SK-N-SH (cell line): ENCODE measurements around the gene SRBD1. TPM values are rescaled to one million over a fixed set of nuclear protein-coding genes. Genes with fewer than 3 reads are reported as not detected.

Experiments used
- CTCF ChIA-PET: fragments of 300-600, 350-600 bp; formaldehyde crosslinking; extraction: SDS; loops from one replicate; lab custom pipeline; 2021; lab: Yijun Ruan, JAX
- POLR2A ChIA-PET: fragments of 350-600 bp; sonication (Branson Sonifier 250); formaldehyde crosslinking; extraction: SDS; loops from one replicate; lab custom pipeline; 2020; ENCODE audit warnings: antibody characterized with exemption, inconsistent platforms; lab: Yijun Ruan, JAX
- DNase-seq: peaks from one replicate; pipeline ENCODE4 v3.0.0; 2012
- H2AFZ ChIP-seq: fragments of 200-600 bp; sonication (generic); 2 replicates; pipeline ENCODE4 v1.8.1; 2016; ENCODE audit warnings: antibody characterized with exemption, mild to moderate bottlenecking, low read depth
- H3F3A ChIP-seq: fragments of 200-600 bp; sonication (generic); replicated peaks from 2 replicates; pipeline ENCODE3; 2016; ENCODE audit warnings: antibody characterized with exemption, mild to moderate bottlenecking; ENCODE audit not compliant: insufficient read depth
- H3K27ac ChIP-seq, 2 experiments: fragments of 200-500 bp in 1 of 2; fragments of 200-600 bp in 1 of 2; sonication (Bioruptor generic) in 1 of 2; sonication (generic), shearing (Covaris generic) in 1 of 2; 2 replicates each; pipeline versions ENCODE4 v1.5.1 to v1.6.1; 2014 to 2016; ENCODE audit warnings: low read depth in 2 of 2, inconsistent platforms in 1 of 2, low read length in 1 of 2, mild to moderate bottlenecking in 1 of 2, mixed read lengths in 1 of 2
- H3K27me3 ChIP-seq: fragments of 200-600 bp; sonication (generic), shearing (Covaris generic); 2 replicates; pipeline ENCODE4 v1.6.1; 2016; ENCODE audit warnings: mixed run types; ENCODE audit not compliant: insufficient read depth
- H3K36me3 ChIP-seq, 2 experiments: fragments of 200-500 bp in 1 of 2; fragments of 200-600 bp in 1 of 2; sonication (Bioruptor generic) in 1 of 2; sonication (generic) in 1 of 2; replicated peaks in 1 of 2; 2 replicates each; pipeline versions ENCODE3 to v1.5.1; 2014 to 2016; ENCODE audit warnings: low read length in 1 of 2, mild to moderate bottlenecking in 1 of 2; ENCODE audit not compliant: insufficient read depth in 2 of 2, control insufficient read depth in 1 of 2
- H3K4me1 ChIP-seq, 2 experiments: fragments of 200-500 bp in 1 of 2; fragments of 200-600 bp in 1 of 2; sonication (Bioruptor generic) in 1 of 2; sonication (generic), shearing (Covaris generic) in 1 of 2; 2 replicates each; pipeline versions ENCODE4 v1.5.1 to v1.6.1; 2014 to 2016; ENCODE audit warnings: low read depth in 1 of 2, low read length in 1 of 2, mixed run types in 1 of 2; ENCODE audit not compliant: insufficient read depth in 2 of 2, control insufficient read depth in 1 of 2
- H3K4me2 ChIP-seq: fragments of 200-600 bp; sonication (generic), shearing (Covaris generic); 2 replicates; pipeline ENCODE4 v1.6.1; 2017; ENCODE audit warnings: mixed run types
- H3K4me3 ChIP-seq, 2 experiments: fragments of 200-500 bp in 1 of 2; fragments of 200-600 bp in 1 of 2; sonication (Bioruptor generic) in 1 of 2; sonication (generic), shearing (Covaris generic) in 1 of 2; 2 replicates each; pipeline versions ENCODE4 v1.5.1 to v1.8.1; 2014 to 2016; ENCODE audit warnings: low read depth in 2 of 2, inconsistent platforms in 1 of 2, low read length in 1 of 2, mild to moderate bottlenecking in 1 of 2, mixed read lengths in 1 of 2, moderate library complexity in 1 of 2
- H3K79me2 ChIP-seq: fragments of 200-600 bp; sonication (generic); 2 replicates; pipeline ENCODE4 v1.8.1; 2017; ENCODE audit warnings: mild to moderate bottlenecking; ENCODE audit not compliant: insufficient read depth
- H3K9ac ChIP-seq: fragments of 200-600 bp; sonication (generic); 2 replicates; pipeline ENCODE4 v1.6.1; 2017; ENCODE audit warnings: mixed run types
- H3K9me2 ChIP-seq: fragments of 200-600 bp; sonication (generic); 2 replicates; pipeline ENCODE4 v1.6.1; 2017; ENCODE audit warnings: mixed run types
- H3K9me3 ChIP-seq: fragments of 200-600 bp; sonication (generic); 2 replicates; pipeline ENCODE4 v1.6.1; 2017; ENCODE audit warnings: mixed run types, mild to moderate bottlenecking, moderate library complexity
- H4K20me1 ChIP-seq: fragments of 200-600 bp; sonication (generic); 2 replicates; pipeline ENCODE4 v1.6.1; 2017; ENCODE audit warnings: mild to moderate bottlenecking, mixed run types; ENCODE audit not compliant: insufficient read depth
- EP300 ChIP-seq, 2 experiments: IDR thresholded peaks; 2 replicates each; pipeline versions ENCODE4 v1.4.0 to v1.6.1; 2012; ENCODE audit warnings: borderline replicate concordance in 1 of 2, low read depth in 1 of 2, low read length in 1 of 2
- FOXM1 ChIP-seq: IDR thresholded peaks from 2 replicates; pipeline ENCODE4 v1.4.0; 2012; ENCODE audit warnings: low read depth, mild to moderate bottlenecking
- GABPA ChIP-seq: IDR thresholded peaks from 2 replicates; pipeline ENCODE4 v1.4.0; 2012; ENCODE audit warnings: low read depth, mild to moderate bottlenecking
- GATA2 ChIP-seq: sonication (generic); formaldehyde crosslinking; IDR thresholded peaks from 2 replicates; pipeline ENCODE4 v1.5.0; 2020; ENCODE audit warnings: mild to moderate bottlenecking, missing genetic modification reagents
- IRF3 ChIP-seq: fragments of 150-350 bp; IDR thresholded peaks from 2 replicates; pipeline ENCODE4 v1.6.1; 2016; ENCODE audit warnings: mild to moderate bottlenecking, low read depth, low read length
- JUND ChIP-seq: IDR thresholded peaks from 2 replicates; pipeline ENCODE4 v1.4.0; 2012
- MAX ChIP-seq: IDR thresholded peaks from 2 replicates; pipeline ENCODE4 v1.4.0; 2012; ENCODE audit warnings: low read depth
- MEF2A ChIP-seq: IDR thresholded peaks from 2 replicates; pipeline ENCODE4 v1.4.0; 2012; ENCODE audit warnings: low read depth, borderline replicate concordance
- RAD21 ChIP-seq: IDR thresholded peaks from 2 replicates; pipeline ENCODE4 v1.6.1; 2012; ENCODE audit warnings: mild to moderate bottlenecking, low read length
- SIN3A ChIP-seq: IDR thresholded peaks from 2 replicates; pipeline ENCODE4 v1.6.1; 2012; ENCODE audit warnings: low read depth, mild to moderate bottlenecking, low read length, moderate library complexity, borderline replicate concordance
- WGBS: methylation state at CpG from one replicate; pipeline ENCODE4 v1.1.6; 2017; ENCODE audit warnings: low lambda C conversion rate; 5-methylcytosine and 5-hydroxymethylcytosine counted together
- polyA plus RNA-seq, 3 experiments: library from polyadenylated mRNA; depleted of rRNA; stranded (reverse); fragments of >200 nt; gene quantifications; 2 replicates each; pipeline ENCODE4 v1.2.3, GENCODE V29; 2012

The SRBD1 gene
- polyA plus RNA-seq, 1 of the 3 experiments (the other 2 are of a cell fraction), result 3.2 TPM

- POLR2A ChIA-PET, result no interaction called here
Measured at GRCh38 chr2:45401431-45401922, 209.6 kb downstream of the SRBD1 start.

GRCh38 chr2:45399040-45399784 is 211.9 kb downstream of the SRBD1 start:
- POLR2A ChIA-PET, result no interaction called here
- H3K79me2 ChIP-seq, result no peaks in the 10 kb centered on the region
- no peaks in the 10 kb centered on the region for H4K20me1 ChIP-seq
- TF ChIP-seq IRF3 (no peak), JUND (no peak), GATA2 (CRISPR knock-in tag) (peak; percentile 69)
- no peak overlapping the region for H3K4me3 ChIP-seq
- no peaks in the 10 kb centered on the region for H3K9me2 ChIP-seq
- H3K4me1 ChIP-seq, result peaks cover 0 to 23% of the 10 kb centered on the region in 2 experiments; a peak in 3 of 4 replicates
- DNase-seq, result no peak
- peaks cover 0 to 9% of the 10 kb centered on the region in 2 experiments for H3K36me3 ChIP-seq
- no peak overlapping the region for H3K4me2 ChIP-seq
- peak overlapping the region in 1 of 2 experiments; percentile 62; a peak in 1 of 4 replicates for H3K27ac ChIP-seq
- 87% methylated on average over 3 of the region's 3 CpGs for WGBS
- no peak overlapping the region for H3K9ac ChIP-seq
- CTCF ChIA-PET, result interaction anchor here (0.6 to 1.1 kb wide), 2 partner anchors 12 to 386 kb away, joined by 3 read pairs; no protein-coding TSS in a partner anchor
- H3K27me3 ChIP-seq, result no peaks in the 10 kb centered on the region
- H2AFZ ChIP-seq, result no peak overlapping the region
- H3F3A ChIP-seq, result no peaks in the 10 kb centered on the region
- no peaks in the 10 kb centered on the region for H3K9me3 ChIP-seq

More at GRCh38 chr2:45401431-45401922, 209.6 kb downstream of the SRBD1 start:
- Histone ChIP-seq H3K9ac (no peak overlapping the region), H2AFZ (no peak overlapping the region), H4K20me1 (no peaks in the 10 kb centered on the region), H3K4me3 (no peak overlapping the region), H3K4me1 (peaks cover 0 to 23% of the 10 kb centered on the region in 2 experiments; a peak in 2 of 4 replicates), H3K27ac (no peak overlapping the region)
- CTCF ChIA-PET, result interaction anchor here (0.6 to 2.4 kb wide), 4 partner anchors 15 to 420 kb away, joined by 3 to 9 read pairs (median 5); no protein-coding TSS in a partner anchor
- TF ChIP-seq GATA2 (CRISPR knock-in tag) (no peak), EP300 (IDR thresholded peaks at IDR 0.05; ENCODE audit: borderline replicate concordance in 1 of 2, low read depth in 1 of 2, low read length in 1 of 2) (no peak), FOXM1 (no peak), GABPA (no peak), RAD21 (no peak), IRF3 (no peak), SIN3A (no peak), MEF2A (no peak), MAX (no peak)
- TF ChIP-seq, all 33 proteins: peak for 0
- WGBS, result 93% methylated on average over 5 of the region's 5 CpGs
- peaks cover 0 to 7% of the 10 kb centered on the region in 2 experiments for H3K36me3 ChIP-seq
- no peaks in the 10 kb centered on the region for H3K79me2 ChIP-seq
- no peaks in the 10 kb centered on the region for H3F3A ChIP-seq
- no peaks in the 10 kb centered on the region for H3K9me3 ChIP-seq
- H3K4me2 ChIP-seq, result no peak overlapping the region
- no peaks in the 10 kb centered on the region for H3K9me2 ChIP-seq
- H3K27me3 ChIP-seq, result no peaks in the 10 kb centered on the region
- DNase-seq, result no peak
